HepG2 (cell line): ENCODE data around the gene DAB1. TPM values are rescaled to one million over a fixed set of nuclear protein-coding genes. Genes with fewer than 3 reads are reported as not detected.

Source experiments
- ARNT2 ChIP-seq: sonication (generic); formaldehyde crosslinking; IDR thresholded peaks from 2 replicates; pipeline ENCODE4 v1.8.0; 2022; ENCODE audit warnings: mild to moderate bottlenecking, low read depth, missing genetic modification reagents, moderate library complexity
- ATF1 ChIP-seq: IDR thresholded peaks from 2 replicates; pipeline ENCODE4 v1.6.1; 2016; ENCODE audit warnings: mild to moderate bottlenecking, control low read depth
- ATM ChIP-seq: fragments of 450-650 bp; IDR thresholded peaks from 2 replicates; pipeline ENCODE4 v1.7.1; 2017; ENCODE audit warnings: mild to moderate bottlenecking, borderline replicate concordance
- CBX2 ChIP-seq, 2 experiments: fragments of 200-600 bp in 1 of 2; sonication (generic); formaldehyde crosslinking in 1 of 2; IDR thresholded peaks; 2 replicates each; pipeline versions ENCODE4 v1.7.0 to v1.8.1; 2018 to 2022; ENCODE audit warnings: low read depth in 2 of 2, low read length in 1 of 2, mild to moderate bottlenecking in 1 of 2, missing genetic modification reagents in 1 of 2
- EHMT2 ChIP-seq: fragments of 200-600 bp; sonication (generic); IDR thresholded peaks from 2 replicates; pipeline ENCODE4 v1.7.0; 2017; ENCODE audit warnings: antibody characterized with exemption, low read depth, low read length, borderline replicate concordance
- FOXJ3 ChIP-seq: sonication (generic); formaldehyde crosslinking; IDR thresholded peaks from 2 replicates; pipeline ENCODE4 v1.4.0; 2020; ENCODE audit warnings: missing genetic modification reagents, mild to moderate bottlenecking, borderline replicate concordance
- GABPA ChIP-seq, 2 experiments: IDR thresholded peaks; 2 replicates each; pipeline ENCODE4 v1.6.1; 2011 to 2016; ENCODE audit warnings: low read depth in 2 of 2, low read length in 1 of 2, missing biosample characterization in 1 of 2, missing genetic modification characterization in 1 of 2
- GATAD2A ChIP-seq: IDR thresholded peaks from 2 replicates; pipeline ENCODE4 v1.6.1; 2016
- MXD4 ChIP-seq: IDR thresholded peaks from 2 replicates; pipeline ENCODE4 v1.6.1; 2016; ENCODE audit warnings: mild to moderate bottlenecking, missing biosample characterization, missing genetic modification reagents
- NAIF1 ChIP-seq: sonication (generic); formaldehyde crosslinking; IDR thresholded peaks from 2 replicates; pipeline ENCODE4 v1.5.0; 2020; ENCODE audit warnings: mild to moderate bottlenecking, missing genetic modification reagents, borderline replicate concordance
- NR2F2 ChIP-seq: IDR thresholded peaks from 2 replicates; pipeline ENCODE4 v1.6.1; 2012; ENCODE audit warnings: low read depth, inconsistent platforms, borderline replicate concordance
- POLR2AphosphoS2 ChIP-seq: IDR thresholded peaks from 2 replicates; pipeline ENCODE4 v1.6.1; 2011; ENCODE audit warnings: low read depth, low read length, improper control_type of control experiment
- RAD21 ChIP-seq: fragments of 450-650 bp; formaldehyde crosslinking; IDR thresholded peaks from 2 replicates; pipeline ENCODE4 v1.5.0; 2020; ENCODE audit warnings: mild to moderate bottlenecking
- SMAD1 ChIP-seq: sonication (generic); formaldehyde crosslinking; IDR thresholded peaks from 2 replicates; pipeline ENCODE4 v1.4.0; 2020; ENCODE audit warnings: missing genetic modification reagents, low read depth, mild to moderate bottlenecking, borderline replicate concordance
- STAG1 ChIP-seq: sonication (generic); formaldehyde crosslinking; IDR thresholded peaks from 2 replicates; pipeline ENCODE4 v1.4.0; 2020; ENCODE audit warnings: missing genetic modification reagents
- TRIM24 ChIP-seq: sonication (generic); formaldehyde crosslinking; IDR thresholded peaks from 2 replicates; pipeline ENCODE4 v1.8.0; 2022; ENCODE audit warnings: mild to moderate bottlenecking, missing genetic modification reagents
- ZFP62 ChIP-seq: sonication (generic); formaldehyde crosslinking; IDR thresholded peaks from 2 replicates; pipeline ENCODE4 v1.4.0; 2020; ENCODE audit warnings: missing genetic modification reagents
- ZNF331 ChIP-seq: sonication (generic); formaldehyde crosslinking; IDR thresholded peaks from 2 replicates; pipeline ENCODE4 v1.4.0; 2020; ENCODE audit warnings: missing genetic modification reagents
- ZNF484 ChIP-seq: sonication (generic); formaldehyde crosslinking; IDR thresholded peaks from 2 replicates; pipeline ENCODE4 v1.5.1; 2020; ENCODE audit warnings: mild to moderate bottlenecking, low read depth, missing genetic modification reagents, borderline replicate concordance
- ZNF557 ChIP-seq: sonication (generic); formaldehyde crosslinking; IDR thresholded peaks from 2 replicates; pipeline ENCODE4 v1.4.0; 2020; ENCODE audit warnings: missing genetic modification reagents
- ZNF607 ChIP-seq: sonication (generic); formaldehyde crosslinking; IDR thresholded peaks from 2 replicates; pipeline ENCODE4 v1.5.1; 2020; ENCODE audit warnings: missing genetic modification reagents, mild to moderate bottlenecking, borderline replicate concordance
- polyA plus RNA-seq, 8 experiments: library from polyadenylated mRNA; depleted of rRNA in 3 of 8; stranded (reverse) in 7 of 8; unstranded in 1 of 8; fragments of >200 nt; fragmentation: Illumina TruSeq in 4 of 8; extraction: Trizol in 4 of 8; gene quantifications; 2 replicates each; pipeline versions ENCODE4 v1.2.1 to v1.2.3, GENCODE V29; 2011 to 2016; ENCODE audit warnings: low read depth in 4 of 8, missing spikeins in 1 of 8, mixed read lengths in 1 of 8; ENCODE audit not compliant: insufficient read depth in 1 of 8
- total RNA-seq, 5 experiments: library from RNA; depleted of rRNA; stranded (reverse); fragments of >200 nt; fragmentation: Illumina TruSeq; extraction: Trizol; gene quantifications; 2 replicates each; pipeline ENCODE4 v1.2.3, GENCODE V29; 2016; ENCODE audit warnings: low read depth in 1 of 5
- TF ChIP-seq, protein P1 (sequence below): sonication (generic); formaldehyde crosslinking; IDR thresholded peaks from 2 replicates; pipeline ENCODE4 v1.5.1; 2020; ENCODE audit warnings: mild to moderate bottlenecking, missing genetic modification reagents, moderate library complexity
- TF ChIP-seq, protein P2 (sequence below): sonication (generic); formaldehyde crosslinking; IDR thresholded peaks from 2 replicates; pipeline ENCODE4 v1.8.0; 2022; ENCODE audit warnings: mild to moderate bottlenecking, missing genetic modification reagents, moderate library complexity
- TF ChIP-seq, protein P3 (sequence below): sonication (generic); formaldehyde crosslinking; IDR thresholded peaks from 2 replicates; pipeline ENCODE4 v1.9.0; 2021; ENCODE audit warnings: missing genetic modification reagents, mild to moderate bottlenecking, borderline replicate concordance
- TF ChIP-seq, protein P4 (sequence below): sonication (generic); formaldehyde crosslinking; IDR thresholded peaks from 2 replicates; pipeline ENCODE4 v1.4.0; 2020; ENCODE audit warnings: missing genetic modification reagents, borderline replicate concordance

DAB1 gene
- total and polyA plus RNA-seq, 2 of the 13 experiments (the other 11 are each of a cell fraction or from before 2014, with no cell fraction given): 0.04 to 0.13 TPM

DNA sequence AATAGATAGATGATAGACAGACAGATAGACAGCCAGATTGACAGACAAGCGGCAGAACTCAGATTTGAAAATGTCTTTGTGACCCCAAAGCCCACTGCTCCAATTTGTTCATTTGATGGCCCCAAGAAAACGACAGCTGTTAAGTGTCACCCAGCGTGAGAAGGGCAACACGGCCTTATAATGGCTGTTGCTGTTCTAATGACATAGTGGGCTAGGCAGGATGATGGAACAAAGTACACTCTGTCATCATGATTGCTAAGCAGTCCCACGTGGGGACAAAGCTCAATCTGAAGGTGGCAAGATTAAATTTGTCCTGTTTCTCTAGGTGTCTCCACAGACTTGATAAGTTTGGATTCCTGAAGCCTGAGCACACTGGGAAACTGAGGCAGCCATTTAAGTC is 112.9 kb downstream of the DAB1 start (continued):
- TF ChIP-seq, protein P1, sequence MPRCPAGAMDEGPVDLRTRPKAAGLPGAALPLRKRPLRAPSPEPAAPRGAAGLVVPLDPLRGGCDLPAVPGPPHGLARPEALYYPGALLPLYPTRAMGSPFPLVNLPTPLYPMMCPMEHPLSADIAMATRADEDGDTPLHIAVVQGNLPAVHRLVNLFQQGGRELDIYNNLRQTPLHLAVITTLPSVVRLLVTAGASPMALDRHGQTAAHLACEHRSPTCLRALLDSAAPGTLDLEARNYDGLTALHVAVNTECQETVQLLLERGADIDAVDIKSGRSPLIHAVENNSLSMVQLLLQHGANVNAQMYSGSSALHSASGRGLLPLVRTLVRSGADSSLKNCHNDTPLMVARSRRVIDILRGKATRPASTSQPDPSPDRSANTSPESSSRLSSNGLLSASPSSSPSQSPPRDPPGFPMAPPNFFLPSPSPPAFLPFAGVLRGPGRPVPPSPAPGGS (CRISPR knock-in tag): no peak
- TF ChIP-seq GABPA (IDR thresholded peaks at IDR 0.05; ENCODE audit: low read depth, low read length) (no peak), GABPA (CRISPR knock-in tag; IDR thresholded peaks at IDR 0.05; ENCODE audit: low read depth) (no peak), SMAD1 (no peak), NAIF1 (CRISPR knock-in tag) (no peak), TRIM24 (CRISPR knock-in tag) (no peak), RAD21 (CRISPR knock-in tag) (no peak), FOXJ3 (CRISPR knock-in tag) (no peak), ARNT2 (CRISPR knock-in tag) (no peak), POLR2AphosphoS2 (no peak), ATF1 (no peak), ATM (no peak), ZNF607 (CRISPR knock-in tag) (no peak), MXD4 (CRISPR knock-in tag) (no peak), ZNF331 (no peak), ZNF484 (CRISPR knock-in tag) (no peak), GATAD2A (CRISPR knock-in tag) (peak; percentile 55), ZFP62 (CRISPR knock-in tag) (no peak), NR2F2 (no peak), CBX2 (IDR thresholded peaks at IDR 0.05; ENCODE audit: low read depth, low read length) (no peak), CBX2 (CRISPR knock-in tag; IDR thresholded peaks at IDR 0.05; ENCODE audit: low read depth) (no peak), STAG1 (no peak), EHMT2 (0 out of 2 replicates have a peak, but pooled peaks have one; percentile 55), ZNF557 (CRISPR knock-in tag) (no peak)
- TF ChIP-seq, protein P2, sequence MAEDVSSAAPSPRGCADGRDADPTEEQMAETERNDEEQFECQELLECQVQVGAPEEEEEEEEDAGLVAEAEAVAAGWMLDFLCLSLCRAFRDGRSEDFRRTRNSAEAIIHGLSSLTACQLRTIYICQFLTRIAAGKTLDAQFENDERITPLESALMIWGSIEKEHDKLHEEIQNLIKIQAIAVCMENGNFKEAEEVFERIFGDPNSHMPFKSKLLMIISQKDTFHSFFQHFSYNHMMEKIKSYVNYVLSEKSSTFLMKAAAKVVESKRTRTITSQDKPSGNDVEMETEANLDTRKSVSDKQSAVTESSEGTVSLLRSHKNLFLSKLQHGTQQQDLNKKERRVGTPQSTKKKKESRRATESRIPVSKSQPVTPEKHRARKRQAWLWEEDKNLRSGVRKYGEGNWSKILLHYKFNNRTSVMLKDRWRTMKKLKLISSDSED: no peak
- TF ChIP-seq, protein P3, sequence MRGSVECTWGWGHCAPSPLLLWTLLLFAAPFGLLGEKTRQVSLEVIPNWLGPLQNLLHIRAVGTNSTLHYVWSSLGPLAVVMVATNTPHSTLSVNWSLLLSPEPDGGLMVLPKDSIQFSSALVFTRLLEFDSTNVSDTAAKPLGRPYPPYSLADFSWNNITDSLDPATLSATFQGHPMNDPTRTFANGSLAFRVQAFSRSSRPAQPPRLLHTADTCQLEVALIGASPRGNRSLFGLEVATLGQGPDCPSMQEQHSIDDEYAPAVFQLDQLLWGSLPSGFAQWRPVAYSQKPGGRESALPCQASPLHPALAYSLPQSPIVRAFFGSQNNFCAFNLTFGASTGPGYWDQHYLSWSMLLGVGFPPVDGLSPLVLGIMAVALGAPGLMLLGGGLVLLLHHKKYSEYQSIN (CRISPR knock-in tag): no peak
- TF ChIP-seq, protein P4, sequence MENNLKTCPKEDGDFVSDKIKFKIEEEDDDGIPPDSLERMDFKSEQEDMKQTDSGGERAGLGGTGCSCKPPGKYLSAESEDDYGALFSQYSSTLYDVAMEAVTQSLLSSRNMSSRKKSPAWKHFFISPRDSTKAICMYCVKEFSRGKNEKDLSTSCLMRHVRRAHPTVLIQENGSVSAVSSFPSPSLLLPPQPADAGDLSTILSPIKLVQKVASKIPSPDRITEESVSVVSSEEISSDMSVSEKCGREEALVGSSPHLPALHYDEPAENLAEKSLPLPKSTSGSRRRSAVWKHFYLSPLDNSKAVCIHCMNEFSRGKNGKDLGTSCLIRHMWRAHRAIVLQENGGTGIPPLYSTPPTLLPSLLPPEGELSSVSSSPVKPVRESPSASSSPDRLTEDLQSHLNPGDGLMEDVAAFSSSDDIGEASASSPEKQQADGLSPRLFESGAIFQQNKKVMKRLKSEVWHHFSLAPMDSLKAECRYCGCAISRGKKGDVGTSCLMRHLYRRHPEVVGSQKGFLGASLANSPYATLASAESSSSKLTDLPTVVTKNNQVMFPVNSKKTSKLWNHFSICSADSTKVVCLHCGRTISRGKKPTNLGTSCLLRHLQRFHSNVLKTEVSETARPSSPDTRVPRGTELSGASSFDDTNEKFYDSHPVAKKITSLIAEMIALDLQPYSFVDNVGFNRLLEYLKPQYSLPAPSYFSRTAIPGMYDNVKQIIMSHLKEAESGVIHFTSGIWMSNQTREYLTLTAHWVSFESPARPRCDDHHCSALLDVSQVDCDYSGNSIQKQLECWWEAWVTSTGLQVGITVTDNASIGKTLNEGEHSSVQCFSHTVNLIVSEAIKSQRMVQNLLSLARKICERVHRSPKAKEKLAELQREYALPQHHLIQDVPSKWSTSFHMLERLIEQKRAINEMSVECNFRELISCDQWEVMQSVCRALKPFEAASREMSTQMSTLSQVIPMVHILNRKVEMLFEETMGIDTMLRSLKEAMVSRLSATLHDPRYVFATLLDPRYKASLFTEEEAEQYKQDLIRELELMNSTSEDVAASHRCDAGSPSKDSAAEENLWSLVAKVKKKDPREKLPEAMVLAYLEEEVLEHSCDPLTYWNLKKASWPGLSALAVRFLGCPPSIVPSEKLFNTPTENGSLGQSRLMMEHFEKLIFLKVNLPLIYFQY (CRISPR knock-in tag): no peak
